CD4-positive, alpha-beta memory T cell (primary cell): ENCODE data around the gene FGR. TPM values are rescaled to one million over a fixed set of nuclear protein-coding genes. Genes with fewer than 3 reads are reported as not detected.

Source experiments
- CTCF ChIA-PET: fragments of 350-600 bp; sonication (Branson Sonifier 250); formaldehyde crosslinking; loops from one replicate; lab custom pipeline; 2021; ENCODE audit warnings: inconsistent platforms; ENCODE audit not compliant: partially characterized antibody; lab: Charles Lee
- POLR2A ChIA-PET: fragments of 350-600 bp; sonication (Branson Sonifier 250); formaldehyde crosslinking; loops from one replicate; lab custom pipeline; 2021; ENCODE audit not compliant: partially characterized antibody; lab: Charles Lee
- DNase-seq, 5 donors: peaks; one replicate each; pipeline versions ENCODE4 v3.0.0 to v3.0.0-alpha.2; 2020 to 2022; ENCODE audit warnings: mixed read lengths in 1 of 5
- H3K27ac ChIP-seq: one replicate; pipeline ENCODE4 v1.7.0; 2013; ENCODE audit warnings: low read depth, low read length
- H3K27me3 ChIP-seq: 2 replicates; pipeline ENCODE4 v1.7.0; 2013; ENCODE audit warnings: mild to moderate bottlenecking, low read length, moderate library complexity; ENCODE audit not compliant: insufficient read depth
- H3K36me3 ChIP-seq: 2 replicates; pipeline ENCODE4 v1.7.0; 2013; ENCODE audit warnings: mild to moderate bottlenecking, low read length, moderate library complexity; ENCODE audit not compliant: insufficient read depth
- H3K4me1 ChIP-seq: 2 replicates; pipeline ENCODE4 v1.7.0; 2013; ENCODE audit warnings: mild to moderate bottlenecking, low read length, moderate library complexity; ENCODE audit not compliant: insufficient read depth
- H3K4me3 ChIP-seq, 2 donors: one replicate each; pipeline ENCODE4 v1.7.0; 2013; ENCODE audit warnings: low read length in 2 of 2, mild to moderate bottlenecking in 1 of 2
- H3K9me3 ChIP-seq, 2 donors: one replicate each; pipeline ENCODE4 v1.7.0; 2013; ENCODE audit warnings: low read length in 2 of 2, control low read depth in 1 of 2; ENCODE audit not compliant: control insufficient read depth in 1 of 2
- H3K27ac Mint-ChIP-seq, 7 donors: one replicate each; pipeline ENCODE4 v1.8.0; 2020 to 2021; ENCODE audit warnings: mixed read lengths in 7 of 7, mild to moderate bottlenecking in 6 of 7, inconsistent platforms in 3 of 7, moderate library complexity in 3 of 7
- H3K27me3 Mint-ChIP-seq, 2 donors: one replicate each; pipeline ENCODE4 v1.8.0; 2020 to 2021; ENCODE audit warnings: mixed read lengths in 2 of 2
- H3K36me3 Mint-ChIP-seq, 2 donors: one replicate each; pipeline ENCODE4 v1.8.0; 2020 to 2021; ENCODE audit warnings: mixed read lengths in 2 of 2, inconsistent platforms in 1 of 2, mild to moderate bottlenecking in 1 of 2
- H3K4me1 Mint-ChIP-seq, 4 donors: one replicate each; pipeline ENCODE4 v1.8.0; 2020 to 2021; ENCODE audit warnings: mixed read lengths in 4 of 4, mild to moderate bottlenecking in 1 of 4
- H3K4me3 Mint-ChIP-seq, 8 donors: one replicate each; pipeline ENCODE4 v1.8.0; 2020 to 2021; ENCODE audit warnings: mixed read lengths in 8 of 8, mild to moderate bottlenecking in 7 of 8, moderate library complexity in 6 of 8, inconsistent platforms in 3 of 8
- H3K9me3 Mint-ChIP-seq, 8 donors: one replicate each; pipeline ENCODE4 v1.8.0; 2020 to 2021; ENCODE audit warnings: mixed read lengths in 8 of 8, mild to moderate bottlenecking in 5 of 8, inconsistent platforms in 3 of 8, moderate library complexity in 1 of 8
- intact Hi-C: fragments of 100-400 bp; cut with micrococcal nuclease; formaldehyde crosslinking; loops from one replicate; pipeline ENCODE4 v1.15.1; 2023
- polyA plus RNA-seq, 2 donors: library from polyadenylated mRNA; unstranded; fragments of 300-500 nt; fragmentation: Illumina TruSeq; gene quantifications; one replicate each; pipeline ENCODE4 v1.2.3, GENCODE V29; 2021
- total RNA-seq, 2 experiments: library from RNA; stranded (reverse); gene quantifications; one replicate each; pipeline ENCODE4 v1.2.3, GENCODE V29; 2021

Gene FGR
- total and polyA plus RNA-seq, 4 experiments from 2014 or later = 0.12 to 2.9 (median 1.4) TPM

DNA sequence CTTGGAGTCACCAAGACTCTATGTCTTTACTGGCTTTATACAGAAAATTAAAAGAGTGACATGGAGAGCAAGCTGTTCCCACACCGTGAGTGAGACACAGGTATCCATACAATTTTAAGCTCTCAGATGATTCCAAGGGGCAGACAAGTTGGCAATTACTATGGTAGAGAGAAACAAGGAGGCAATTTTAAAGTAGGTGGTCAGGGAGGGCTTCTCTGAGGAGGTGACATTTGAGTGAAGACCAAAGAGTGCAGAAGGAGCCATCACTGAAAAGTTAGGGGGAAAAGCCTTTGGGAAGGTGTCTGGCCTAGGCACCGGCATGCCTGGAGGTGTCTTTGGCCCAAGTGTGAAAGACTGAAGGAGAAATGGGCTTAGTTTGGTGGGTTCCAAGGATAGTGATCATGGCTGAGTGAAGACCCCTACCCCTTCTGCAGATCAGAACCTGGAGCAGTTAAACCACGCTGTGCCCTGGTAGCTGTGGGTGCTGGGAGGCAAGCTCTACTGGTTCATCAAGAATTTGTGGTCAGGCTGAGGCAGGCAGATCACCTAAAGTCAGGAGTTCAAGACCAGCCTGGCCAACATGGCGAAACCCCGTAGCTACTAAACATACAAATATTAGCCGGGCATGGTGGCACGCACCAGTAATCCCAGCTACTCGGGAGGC, 26.6 kb upstream of the FGR start:
- POLR2A ChIA-PET = interaction anchor here (1.4 to 6.9 kb wide), 11 partner anchors 10 to 265 kb away, joined by 4 to 237 read pairs (median 18); partner anchors contain the start of genes AHDC1 and IFI6
- Histone ChIP-seq H3K36me3 (peaks cover 2% of the 10 kb centered on the region), H3K9me3 (no peaks in the 10 kb centered on the region), H3K27me3 (no peaks in the 10 kb centered on the region), H3K27ac (peak overlapping the region; percentile 82), H3K4me3 (no peak overlapping the region), H3K4me1 (peaks cover 50% of the 10 kb centered on the region)
- Mint-ChIP-seq H3K36me3 (peaks cover 8 to 10% of the 10 kb centered on the region in 2 donors), H3K27ac (peak overlapping the region; percentile 95 to 100 (median 99)), H3K4me1 (peaks cover 41 to 50% (median 47%) of the 10 kb centered on the region in 4 donors), H3K4me3 (peak overlapping the region in 7 of 8 donors; percentile 54 to 92 (median 86)), H3K27me3 (no peaks in the 10 kb centered on the region), H3K9me3 (peaks cover 0 to 2% (median 0%) of the 10 kb centered on the region in 8 donors)
- CTCF ChIA-PET = interaction anchor here (0.8 to 13.1 kb wide), 17 partner anchors 10 to 365 kb away, joined by 3 to 550 read pairs (median 8); partner anchors contain the start of genes AHDC1, FAM76A and IFI6
- DNase-seq = no peak
- intact Hi-C loops = loop anchor here (2.0 kb wide), 1 partner anchor 245 kb away; no protein-coding TSS in a partner anchor

DNA sequence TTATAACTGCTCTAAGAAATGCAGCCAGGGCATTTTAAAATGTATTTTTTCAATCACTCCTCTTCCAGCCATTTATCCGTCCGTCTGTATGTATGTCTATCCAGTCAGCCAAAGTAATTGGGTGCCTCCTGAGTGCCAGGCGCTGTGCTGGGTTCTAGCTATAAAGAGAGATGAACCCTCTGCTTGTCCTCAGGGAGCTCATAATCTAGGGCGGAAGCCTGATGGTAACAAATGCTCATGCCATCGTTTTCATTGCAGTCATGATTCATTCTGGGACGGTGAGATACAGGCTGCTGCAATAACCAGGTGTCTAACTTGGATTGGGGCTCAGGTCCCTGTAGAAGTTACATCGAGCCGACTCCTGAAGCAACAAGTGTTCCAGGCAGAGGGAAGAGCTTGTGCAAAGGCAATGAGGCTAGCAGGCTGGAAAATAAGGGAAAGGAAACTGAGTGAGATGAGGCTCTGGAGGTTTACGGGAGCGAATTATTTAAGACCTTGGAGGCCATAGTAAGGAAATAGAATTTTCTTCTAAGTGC, 25.4 kb upstream of the FGR start:
- Mint-ChIP-seq H3K4me1 (peaks cover 41 to 50% (median 47%) of the 10 kb centered on the region in 4 donors), H3K9me3 (peaks cover 0 to 2% (median 0%) of the 10 kb centered on the region in 8 donors), H3K27ac (peak overlapping the region; percentile 95 to 100 (median 99)), H3K27me3 (no peaks in the 10 kb centered on the region), H3K36me3 (peaks cover 0 to 7% of the 10 kb centered on the region in 2 donors), H3K4me3 (peak overlapping the region; percentile 83 to 97 (median 90))
- Histone ChIP-seq H3K9me3 (no peaks in the 10 kb centered on the region), H3K4me1 (peaks cover 50% of the 10 kb centered on the region), H3K36me3 (no peaks in the 10 kb centered on the region), H3K27ac (peak overlapping the region; percentile 82), H3K4me3 (peak overlapping the region in 1 of 2 donors; percentile 51), H3K27me3 (no peaks in the 10 kb centered on the region)
- ChIA-PET CTCF (interaction anchor here (0.6 to 13.1 kb wide), 7 partner anchors 11 to 418 kb away, joined by 3 to 550 read pairs (median 7); partner anchors contain the start of genes AHDC1 and IFI6), POLR2A (interaction anchor here (1.2 to 6.9 kb wide), 6 partner anchors 12 to 138 kb away, joined by 3 to 237 read pairs (median 36); partner anchors contain the start of gene AHDC1)
- intact Hi-C loops = no loop called here
- peak in 1 of 5 donors; percentile 45 for DNase-seq

DNA sequence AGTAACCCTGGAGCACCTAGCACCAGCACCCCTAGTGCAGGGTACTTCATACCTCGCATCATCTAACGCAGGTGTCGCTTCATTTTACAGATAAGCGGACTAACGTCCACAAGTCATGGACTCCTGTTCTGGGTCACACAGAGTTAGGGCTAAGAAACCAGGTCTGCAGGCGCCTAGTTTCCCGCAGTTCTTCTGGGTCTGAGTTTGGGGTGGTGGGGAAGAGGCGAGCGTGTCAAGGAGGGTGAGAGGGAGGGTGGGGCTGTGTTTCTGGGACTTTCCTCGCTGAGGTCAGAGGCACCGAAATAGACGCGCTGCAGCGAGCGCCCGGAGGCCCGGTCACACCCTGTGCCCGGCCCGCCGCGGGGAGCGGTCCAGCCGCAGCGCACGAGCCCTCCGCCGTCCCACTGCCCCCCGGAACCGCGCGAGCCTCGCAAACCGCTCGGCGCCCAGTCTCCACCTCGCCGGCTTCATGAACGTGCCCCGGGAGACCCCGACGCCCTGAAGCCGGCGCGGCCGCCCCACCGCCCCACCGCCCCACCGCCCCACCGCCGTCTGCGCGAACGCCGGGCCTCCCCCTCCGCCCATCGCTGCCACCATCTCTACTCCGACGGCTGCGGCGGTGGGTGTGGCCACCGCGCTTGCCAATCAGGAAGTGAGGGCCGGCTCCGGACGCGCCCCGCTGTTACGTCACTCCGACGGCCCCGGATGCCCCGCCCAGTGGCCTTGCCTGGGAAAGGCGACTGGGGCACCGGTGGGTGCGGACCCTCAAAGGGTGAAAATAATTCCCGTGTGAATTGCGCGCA, 24.7 kb upstream of the FGR start:
- intact Hi-C loops = no loop called here
- H3K27ac Mint-ChIP-seq = peak overlapping the region; percentile 95 to 100 (median 99)

DNA sequence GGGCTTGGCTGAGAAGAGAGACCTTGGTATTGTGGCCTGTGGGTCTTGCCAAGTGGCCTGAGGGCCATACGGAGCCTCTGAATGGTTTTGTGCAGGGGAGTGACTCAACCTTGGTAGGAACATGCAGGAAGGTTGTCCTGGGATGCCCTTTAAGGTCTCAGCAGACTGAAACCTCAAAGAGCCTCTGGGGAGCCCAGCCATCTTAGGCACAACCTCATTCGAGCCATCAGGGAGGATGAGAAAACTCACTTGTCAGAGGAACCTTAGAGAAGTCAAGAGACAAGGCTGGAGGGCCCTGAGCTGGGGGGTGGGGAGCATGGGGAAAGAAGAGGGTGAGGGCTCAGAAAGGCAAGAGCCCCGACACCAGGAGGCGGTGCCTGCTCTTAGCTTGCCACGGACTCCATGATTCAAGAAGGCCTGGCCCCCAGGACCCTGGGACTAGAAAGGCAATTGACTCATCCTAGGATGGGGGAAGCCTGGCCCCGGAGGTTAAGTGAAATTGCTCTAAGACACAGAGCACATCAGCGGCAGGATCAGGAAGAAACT, 24.0 kb upstream of the FGR start:
- Mint-ChIP-seq H3K4me3 (peak overlapping the region; percentile 81 to 92 (median 86)), H3K4me1 (peaks cover 41 to 54% (median 47%) of the 10 kb centered on the region in 4 donors), H3K36me3 (peaks cover 0 to 7% of the 10 kb centered on the region in 2 donors), H3K27me3 (no peaks in the 10 kb centered on the region), H3K27ac (peak overlapping the region; percentile 95 to 99 (median 98)), H3K9me3 (peaks cover 0 to 2% (median 0%) of the 10 kb centered on the region in 8 donors)
- DNase-seq = peak in 1 of 5 donors; percentile 57
- H3K4me3 ChIP-seq = peak overlapping the region in 1 of 2 donors; percentile 57
- intact Hi-C loops = no loop called here
- H3K36me3 ChIP-seq = no peaks in the 10 kb centered on the region
- peak overlapping the region; percentile 82 for H3K27ac ChIP-seq
- CTCF ChIA-PET = interaction anchor here (0.6 to 1.6 kb wide), 5 partner anchors 10 to 53 kb away, joined by 3 to 6 read pairs (median 5); no protein-coding TSS in a partner anchor
- peaks cover 50% of the 10 kb centered on the region for H3K4me1 ChIP-seq
- POLR2A ChIA-PET = interaction anchor here (0.9 to 1.9 kb wide), 7 partner anchors 9 to 102 kb away, joined by 3 to 7 read pairs (median 4); partner anchors contain the start of gene IFI6
- H3K27me3 ChIP-seq = no peaks in the 10 kb centered on the region
- H3K9me3 ChIP-seq = no peaks in the 10 kb centered on the region

More for the DNA sequence above, 24.7 kb upstream of the FGR start:
- H3K27me3 ChIP-seq = no peaks in the 10 kb centered on the region
- H3K4me1 ChIP-seq = peaks cover 50% of the 10 kb centered on the region
- Mint-ChIP-seq H3K9me3 (peaks cover 0 to 2% (median 0%) of the 10 kb centered on the region in 8 donors), H3K27me3 (no peaks in the 10 kb centered on the region), H3K4me3 (peak overlapping the region; percentile 87 to 97 (median 90)), H3K4me1 (peaks cover 41 to 54% (median 47%) of the 10 kb centered on the region in 4 donors), H3K36me3 (peaks cover 0 to 7% of the 10 kb centered on the region in 2 donors)
- POLR2A ChIA-PET = interaction anchor here (0.9 to 6.9 kb wide), 13 partner anchors 10 to 137 kb away, joined by 3 to 237 read pairs (median 6); partner anchors contain the start of genes AHDC1 and IFI6
- peak; percentile 82 to 92 (median 85) for DNase-seq
- H3K36me3 ChIP-seq = no peaks in the 10 kb centered on the region
- H3K9me3 ChIP-seq = no peaks in the 10 kb centered on the region
- peak overlapping the region in 1 of 2 donors; percentile 57 for H3K4me3 ChIP-seq
- peak overlapping the region; percentile 82 for H3K27ac ChIP-seq
- CTCF ChIA-PET = interaction anchor here (0.8 to 13.1 kb wide), 6 partner anchors 10 to 53 kb away, joined by 5 to 550 read pairs (median 6); partner anchors contain the start of gene AHDC1

DNA sequence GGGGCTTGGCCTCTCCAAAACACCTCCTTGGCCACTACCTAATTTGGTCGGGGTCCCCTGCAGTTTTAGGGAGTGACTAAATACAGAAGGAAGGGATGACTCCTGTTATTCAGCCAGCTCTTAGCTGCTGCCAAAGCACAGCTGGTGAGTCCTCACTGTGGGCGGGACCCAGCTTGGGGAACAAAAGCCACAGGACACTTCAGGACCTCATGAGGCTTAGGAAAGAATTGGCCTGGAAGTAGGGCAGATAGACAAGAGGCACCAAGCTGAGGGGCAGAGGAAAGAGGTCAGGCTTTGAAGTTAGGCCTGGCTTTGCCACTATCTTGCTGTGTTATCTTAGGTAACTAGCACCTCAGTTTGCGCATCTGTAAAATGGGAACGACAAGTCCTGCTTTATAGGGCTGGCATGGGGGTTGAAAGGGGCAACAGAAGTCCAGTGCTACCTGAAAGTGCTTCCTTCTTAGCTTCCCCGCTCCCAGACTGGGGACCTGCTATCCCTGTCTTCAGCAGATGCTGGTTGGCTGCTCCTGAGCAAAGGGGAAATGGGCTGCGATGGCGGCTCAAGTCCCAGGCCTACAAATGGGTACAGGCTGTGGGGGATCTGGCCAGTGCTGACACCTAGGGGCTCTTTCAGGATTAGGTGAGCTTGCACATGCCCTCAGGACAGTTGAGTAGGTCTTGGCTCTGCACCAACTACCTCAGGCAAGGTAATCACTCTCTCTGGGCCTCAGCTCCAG, 21.3 kb upstream of the FGR start:
- Mint-ChIP-seq H3K9me3 (peaks cover 0 to under 1% (median 0%) of the 10 kb centered on the region in 8 donors), H3K4me3 (no peak overlapping the region), H3K27me3 (no peaks in the 10 kb centered on the region), H3K36me3 (peaks cover 0 to 5% of the 10 kb centered on the region in 2 donors), H3K4me1 (peaks cover 24 to 34% (median 29%) of the 10 kb centered on the region in 4 donors), H3K27ac (peak overlapping the region in 4 of 7 donors; percentile 43 to 72 (median 51))
- Histone ChIP-seq H3K27me3 (no peaks in the 10 kb centered on the region), H3K4me3 (no peak overlapping the region), H3K4me1 (peaks cover 26% of the 10 kb centered on the region), H3K9me3 (no peaks in the 10 kb centered on the region), H3K27ac (no peak overlapping the region), H3K36me3 (no peaks in the 10 kb centered on the region)
- no peak for DNase-seq
- ChIA-PET CTCF (interaction anchor here (0.6 to 1.7 kb wide), 4 partner anchors 13 to 147 kb away, joined by 3 to 6 read pairs (median 4); no protein-coding TSS in a partner anchor), POLR2A (interaction anchor here (1.8 kb wide), 1 partner anchor 38 kb away, joined by 5 read pairs; no protein-coding TSS in a partner anchor)
- intact Hi-C loops = no loop called here
